Heart right ventricle (tissue), 16 donors: ENCODE results near the gene CRADD. TPM values are rescaled to one million over a fixed set of nuclear protein-coding genes. Genes with fewer than 3 reads are reported as not detected.
"Not testable (repeated sequence)": the region's sequence is repeated elsewhere in the genome, so short reads cannot be mapped to it uniquely, and the experiment has no call there.

Source experiments
- ATAC-seq, 8 donors: fragments of 200-7000 bp; cut with Tn5 transposase; one replicate each; pipeline ENCODE4 v1.9.1; 2020; ENCODE audit warnings: mild to moderate bottlenecking in 8 of 8, moderate library complexity in 8 of 8, moderate number of reproducible peaks in 1 of 8
- DNase-seq, 2 donors: peaks; one replicate each; pipeline ENCODE4 v3.0.0-alpha.2; 2020
- H3K27ac ChIP-seq, 10 donors: fragments of 200-600 bp; sonication (generic) in 2 of 10; one replicate each; pipeline versions ENCODE4 v1.5.0 to v1.8.0; 2020 to 2022; ENCODE audit warnings: mild to moderate bottlenecking in 3 of 10
- H3K27me3 ChIP-seq, 7 donors: fragments of 200-600 bp; one replicate each; pipeline ENCODE4 v1.8.0; 2021 to 2022; ENCODE audit warnings: mild to moderate bottlenecking in 2 of 7
- H3K36me3 ChIP-seq, 9 donors: fragments of 200-600 bp; sonication (generic) in 1 of 9; one replicate each; pipeline versions ENCODE4 v1.5.0 to v1.8.0; 2020 to 2022; ENCODE audit warnings: mild to moderate bottlenecking in 2 of 9
- H3K4me1 ChIP-seq, 9 donors: fragments of 200-600 bp; sonication (generic) in 1 of 9; one replicate each; pipeline versions ENCODE4 v1.5.0 to v1.8.0; 2020 to 2022; ENCODE audit warnings: mild to moderate bottlenecking in 4 of 9
- H3K4me3 ChIP-seq, 10 donors: fragments of 200-600 bp; sonication (generic) in 2 of 10; one replicate each; pipeline versions ENCODE4 v1.5.0 to v1.8.0; 2020 to 2022; ENCODE audit warnings: mild to moderate bottlenecking in 7 of 10, moderate library complexity in 2 of 10
- H3K9me3 ChIP-seq, 11 donors: fragments of 200-600 bp in 10 of 11; sonication (generic) in 2 of 11; one replicate each; pipeline versions ENCODE4 v1.5.0 to v1.8.0; 2013 to 2022; ENCODE audit warnings: mild to moderate bottlenecking in 2 of 11, control low read depth in 1 of 11, moderate library complexity in 1 of 11
- WGBS, 2 donors: extraction: QIAGEN DNeasy Blood & Tissue Kit; methylation state at CpG; one replicate each; pipeline ENCODE4 v1.1.7; 2013; ENCODE audit warnings: inconsistent platforms in 1 of 2; 5-methylcytosine and 5-hydroxymethylcytosine counted together
- intact Hi-C, 10 donors: fragments of 100-400 bp; cut with DNase I; formaldehyde crosslinking; loops; one replicate each; pipeline versions ENCODE4 v1.11.1 to v1.14.2; 2022
- polyA plus RNA-seq, 2 donors: library from polyadenylated mRNA; stranded (reverse); fragments of 200-250 nt; gene quantifications; one replicate each; pipeline ENCODE4 v1.2.3, GENCODE V29; 2013
- total RNA-seq, 10 donors: library from RNA; stranded (reverse); fragmentation: NEBNext Ultra II Directional in 3 of 10; extraction: Animal tissue kit (Norgen Biotek cat#: 25700) in 3 of 10; gene quantifications; one replicate each; pipeline versions ENCODE4 v1.2.1 to v1.2.4, GENCODE V29; 2021 to 2023
- TF ChIP-seq, protein P1 (sequence below), 9 donors: fragments of 200-600 bp; sonication (generic) in 2 of 9; IDR thresholded peaks; one replicate each; pipeline versions ENCODE4 v1.5.0 to v1.8.0; 2021 to 2022; ENCODE audit warnings: antibody characterized with exemption in 9 of 9, mild to moderate bottlenecking in 5 of 9, moderate library complexity in 1 of 9
- donor health status: Arrhythmogenic right ventricular cardiomyopathy.
- donor health status: ischemic (EF 13 %, LVEDD 7.1; RV severe dilation, severe dysfunction).
- donor health status: healthy with polysubstance abuse.
- donor health status: DM: no; HTN: yes; CAD: no.
- donor health status: DM: no; HTN: no; CAD: no.
- donor health status: ischemic (EF 25% LVEDD 6.9; RV normal size, moderate dysfunction).
- donor health status: ischemic (EF 25% LVEDD 5.7; RV mildly dilated, moderate dysfunction).
- donor health status: healthy.
- donor health status: DM: yes; HTN: yes; CAD: no.
- donor health status: Ischemic cardiomyopathy.
- donor health status: ischemic (EF 35%, LVEDD 5.7; RV mildly dilated, moderate dysfunction).
- donor health status: nonischemic (EF 11% LVEDD 7.7; RV severe dilation, severe dysfunction).
- donor health status: DM: yes; HTN: yes; CAD: no.
- donor health status: PGD.
- donor health status: ischemic (EF 29% LVEDD 5.4; RV normal size, mild dysfunction).
- donor health status: nonischemic (EF 23%, LVEDD 6.1; RV moderate dilation, normal function).

CRADD gene
- total and polyA plus RNA-seq, 12 donors = 5.0 to 80.1 (median 51.4) TPM

DNA sequence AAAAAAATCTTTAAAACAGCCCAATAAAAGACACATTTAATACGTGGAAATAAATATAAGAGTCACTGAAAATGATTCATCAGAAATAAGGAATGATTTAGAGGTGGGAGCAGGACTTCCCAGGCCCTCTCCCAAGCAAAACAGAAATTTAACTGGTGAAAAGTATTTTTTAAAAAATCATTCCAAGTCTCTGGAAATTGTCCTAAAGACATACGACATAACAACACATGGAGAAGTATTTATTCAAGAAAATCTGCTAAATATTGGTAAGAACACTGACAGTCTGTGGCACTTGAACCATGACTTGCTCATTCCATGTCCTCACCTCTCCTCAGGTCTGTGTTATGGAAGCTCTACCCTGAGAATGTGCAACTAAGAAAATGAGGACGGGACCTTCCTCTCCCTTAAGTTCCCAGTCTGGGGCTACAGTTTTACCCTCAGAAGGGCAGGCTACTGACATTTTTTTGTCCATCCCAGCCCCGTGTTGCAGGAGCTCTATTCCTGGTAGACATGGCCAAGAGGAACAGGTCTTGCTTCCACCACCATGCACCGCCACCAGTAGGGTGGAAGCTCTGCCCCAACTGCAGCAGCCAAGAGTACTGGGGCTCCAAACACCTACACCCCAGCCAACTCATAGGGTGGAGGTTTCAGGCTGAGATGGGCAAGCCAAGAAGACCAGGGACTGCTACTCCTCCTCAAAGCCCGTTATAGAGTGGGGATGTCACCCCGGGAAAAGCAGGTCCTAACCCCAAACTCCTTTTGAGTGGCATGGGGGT is 193.0 kb downstream of the CRADD start:
- H3K36me3 ChIP-seq = peaks cover 0 to 5% (median 0%) of the 10 kb centered on the region in 9 donors
- ATAC-seq (peak in 6 of 8 donors; percentile 31 to 79 (median 67)), DNase-seq (no peak)
- no peak overlapping the region for H3K4me3 ChIP-seq
- no peaks in the 10 kb centered on the region for H3K27me3 ChIP-seq
- peaks cover 0 to 88% (median 39%) of the 10 kb centered on the region in 11 donors for H3K9me3 ChIP-seq
- intact Hi-C loops = no loop called here
- peak overlapping the region in 5 of 10 donors; percentile 6 to 49 (median 18) for H3K27ac ChIP-seq
- peaks cover 0 to 6% (median 0%) of the 10 kb centered on the region in 9 donors for H3K4me1 ChIP-seq
- TF ChIP-seq, protein P1, sequence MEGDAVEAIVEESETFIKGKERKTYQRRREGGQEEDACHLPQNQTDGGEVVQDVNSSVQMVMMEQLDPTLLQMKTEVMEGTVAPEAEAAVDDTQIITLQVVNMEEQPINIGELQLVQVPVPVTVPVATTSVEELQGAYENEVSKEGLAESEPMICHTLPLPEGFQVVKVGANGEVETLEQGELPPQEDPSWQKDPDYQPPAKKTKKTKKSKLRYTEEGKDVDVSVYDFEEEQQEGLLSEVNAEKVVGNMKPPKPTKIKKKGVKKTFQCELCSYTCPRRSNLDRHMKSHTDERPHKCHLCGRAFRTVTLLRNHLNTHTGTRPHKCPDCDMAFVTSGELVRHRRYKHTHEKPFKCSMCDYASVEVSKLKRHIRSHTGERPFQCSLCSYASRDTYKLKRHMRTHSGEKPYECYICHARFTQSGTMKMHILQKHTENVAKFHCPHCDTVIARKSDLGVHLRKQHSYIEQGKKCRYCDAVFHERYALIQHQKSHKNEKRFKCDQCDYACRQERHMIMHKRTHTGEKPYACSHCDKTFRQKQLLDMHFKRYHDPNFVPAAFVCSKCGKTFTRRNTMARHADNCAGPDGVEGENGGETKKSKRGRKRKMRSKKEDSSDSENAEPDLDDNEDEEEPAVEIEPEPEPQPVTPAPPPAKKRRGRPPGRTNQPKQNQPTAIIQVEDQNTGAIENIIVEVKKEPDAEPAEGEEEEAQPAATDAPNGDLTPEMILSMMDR (IDR thresholded peaks at IDR 0.05) = no peak
- WGBS, 2 donors = 78 to 85% methylated on average over 7 of the region's 7 CpGs

GRCh38 chr12:93871566-93871965 is 194.4 kb downstream of the CRADD start:
- DNase-seq, H3K27me3 ChIP-seq, ATAC-seq, intact Hi-C loops, H3K4me3 ChIP-seq, H3K36me3 ChIP-seq, H3K4me1 ChIP-seq, H3K27ac ChIP-seq: not testable (repeated sequence)
- peaks cover 0 to 88% (median 37%) of the 10 kb centered on the region in 11 donors for H3K9me3 ChIP-seq
- 76 to 86% methylated on average over 1 of the region's 1 CpG for WGBS, 2 donors

DNA sequence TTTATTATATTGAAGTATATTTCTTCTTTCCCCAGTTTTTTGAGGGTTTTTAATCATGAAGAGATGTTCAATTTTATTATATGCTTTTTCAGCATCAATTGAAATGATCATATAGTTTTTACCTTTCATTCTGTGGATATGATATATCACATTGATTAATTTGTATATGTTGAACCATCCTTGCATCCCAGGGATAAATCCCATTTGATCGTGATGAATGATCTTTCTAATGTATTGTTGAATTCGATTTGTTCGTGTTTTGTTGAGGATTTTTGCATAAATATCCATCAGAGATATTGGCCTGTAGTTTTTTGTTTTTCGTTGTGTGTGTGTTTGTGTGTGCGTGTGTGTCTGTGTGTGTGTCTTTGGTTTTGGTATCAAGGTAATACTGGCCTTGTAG is 196.4 kb downstream of the CRADD start:
- WGBS, 2 donors = 88 to 95% methylated on average over 5 of the region's 5 CpGs
- H3K9me3 ChIP-seq = peaks cover 0 to 80% (median 38%) of the 10 kb centered on the region in 11 donors
- peaks cover 0 to 6% (median 0%) of the 10 kb centered on the region in 9 donors for H3K4me1 ChIP-seq
- TF ChIP-seq, protein P1 (IDR thresholded peaks at IDR 0.05) = no peak
- DNase-seq (no peak), ATAC-seq (no peak)
- peaks cover 0 to 5% (median 0%) of the 10 kb centered on the region in 9 donors for H3K36me3 ChIP-seq
- intact Hi-C loops = no loop called here
- no peak overlapping the region for H3K27ac ChIP-seq
- H3K4me3 ChIP-seq = no peak overlapping the region
- no peaks in the 10 kb centered on the region for H3K27me3 ChIP-seq

- H3K27ac ChIP-seq = no peak overlapping the region
- H3K4me1 ChIP-seq = peaks cover 1 to 11% (median 8%) of the 10 kb centered on the region in 9 donors
- no peak overlapping the region for H3K4me3 ChIP-seq
- intact Hi-C loops = no loop called here
- H3K9me3 ChIP-seq = peaks cover 0 to 66% (median 33%) of the 10 kb centered on the region in 11 donors
- DNase-seq = no peak
- H3K36me3 ChIP-seq = peaks cover 0 to 5% (median 0%) of the 10 kb centered on the region in 9 donors
- WGBS, 2 donors = 77 to 89% methylated on average over 1 of the region's 1 CpG
- ATAC-seq = no peak
- TF ChIP-seq, protein P1 (IDR thresholded peaks at IDR 0.05) = no peak
- no peaks in the 10 kb centered on the region for H3K27me3 ChIP-seq
These were observed 198.0 kb downstream of the CRADD start for GRCh38 chr12:93875157-93875556.

GRCh38 chr12:93876360-93876759 is 199.2 kb downstream of the CRADD start:
- intact Hi-C loops = no loop called here
- Histone ChIP-seq H3K36me3 (peaks cover 0 to 5% (median 0%) of the 10 kb centered on the region in 9 donors), H3K4me1 (peaks cover 7 to 23% (median 14%) of the 10 kb centered on the region in 9 donors), H3K4me3 (no peak overlapping the region), H3K27ac (no peak overlapping the region), H3K27me3 (no peaks in the 10 kb centered on the region), H3K9me3 (peaks cover 0 to 60% (median 33%) of the 10 kb centered on the region in 11 donors)
- TF ChIP-seq, protein P1 (IDR thresholded peaks at IDR 0.05) = no peak
- ATAC-seq (no peak), DNase-seq (no peak)
